GM12874 (cell line): Measurements from ENCODE around the gene CFAP99.

ENCODE experiments used
- CTCF ChIP-seq: IDR thresholded peaks from 2 replicates; pipeline ENCODE4 v1.5.1; 2011; ENCODE audit warnings: low read depth, mild to moderate bottlenecking, control low read depth, low read length, moderate library complexity; ENCODE audit not compliant: insufficient read depth

CFAP99 gene

DNA sequence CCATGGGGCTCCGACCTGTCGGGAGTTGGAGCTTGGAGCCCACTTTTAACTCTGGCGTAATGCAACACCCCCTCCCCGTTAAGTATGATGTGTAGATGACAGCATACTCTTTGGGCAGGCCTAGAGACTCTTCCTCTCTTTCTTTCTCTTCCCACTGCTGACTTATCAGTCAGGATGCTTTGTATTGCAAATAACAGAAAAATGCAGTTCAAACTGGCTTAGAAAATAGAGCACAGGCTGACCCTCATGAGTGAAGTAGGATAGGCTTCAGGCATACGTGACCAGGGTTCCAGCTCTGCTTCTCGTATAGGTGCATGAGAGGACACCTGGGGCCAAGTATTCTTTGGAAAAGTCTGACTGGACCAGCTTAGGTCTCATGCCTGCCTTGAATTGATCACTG lies 26.8 kb downstream of the CFAP99 start:
- TF ChIP-seq CTCF: no peak

- no peak for TF ChIP-seq CTCF
These were observed 28.2 kb downstream of the CFAP99 start for GRCh38 chr4:2446656-2447564.

DNA sequence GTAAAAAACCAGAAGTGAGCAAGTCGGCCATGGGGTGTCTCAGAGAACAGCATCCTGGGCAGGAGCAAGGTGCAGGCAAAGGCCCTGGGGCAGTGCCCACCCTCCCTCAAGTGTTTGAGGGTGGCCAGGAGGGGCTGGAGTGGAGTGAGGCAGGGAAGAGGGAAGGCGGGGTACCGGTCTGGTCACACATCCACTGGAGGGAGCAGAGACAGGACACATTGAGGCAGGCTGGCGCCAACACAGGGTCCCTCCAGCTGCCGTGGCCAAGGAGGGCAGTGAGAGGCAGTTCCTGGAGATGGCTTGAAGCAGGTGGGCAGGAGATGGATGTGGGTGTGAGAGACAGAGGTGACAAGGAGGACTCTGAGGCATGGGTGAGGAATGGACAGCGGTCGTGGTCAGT lies 29.8 kb downstream of the CFAP99 start:
- no peak for TF ChIP-seq CTCF

GRCh38 chr4:2449051-2449450 lies 30.3 kb downstream of the CFAP99 start:
- no peak for TF ChIP-seq CTCF

GRCh38 chr4:2449511-2450392 lies 31.0 kb downstream of the CFAP99 start:
- no peak for TF ChIP-seq CTCF

DNA sequence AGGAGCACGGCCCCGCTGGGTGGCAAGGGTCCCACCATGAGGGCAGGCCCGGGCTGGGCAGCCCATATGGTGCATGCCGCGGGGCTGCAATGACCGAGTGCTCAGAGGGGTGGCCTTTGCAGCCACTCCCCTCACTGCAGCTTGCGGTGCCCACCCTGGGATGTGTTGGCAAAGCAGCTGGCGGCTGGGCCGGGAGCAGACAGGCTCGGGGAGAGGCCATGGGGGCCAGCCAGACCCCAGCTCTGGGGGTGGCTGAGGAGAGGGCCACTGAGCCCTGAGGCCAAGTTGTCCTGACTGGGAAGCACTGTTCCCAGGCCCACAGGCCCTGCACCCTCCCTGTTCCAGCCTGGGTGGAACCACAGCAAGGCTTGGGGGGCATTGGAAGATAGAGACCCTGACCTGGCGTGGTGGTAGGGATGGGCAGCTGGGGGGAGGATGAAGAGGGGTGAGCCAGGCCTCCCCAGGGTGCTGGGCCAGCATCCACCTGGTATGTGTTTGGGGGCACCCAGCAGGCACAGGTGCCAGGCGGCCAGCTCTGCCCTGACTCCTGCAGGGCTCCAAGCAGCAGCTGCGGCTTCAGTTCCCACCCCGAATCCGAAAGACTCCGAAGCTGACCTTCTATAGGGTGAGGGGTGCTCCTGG lies 31.8 kb downstream of the CFAP99 start:
- TF ChIP-seq CTCF: no peak

DNA sequence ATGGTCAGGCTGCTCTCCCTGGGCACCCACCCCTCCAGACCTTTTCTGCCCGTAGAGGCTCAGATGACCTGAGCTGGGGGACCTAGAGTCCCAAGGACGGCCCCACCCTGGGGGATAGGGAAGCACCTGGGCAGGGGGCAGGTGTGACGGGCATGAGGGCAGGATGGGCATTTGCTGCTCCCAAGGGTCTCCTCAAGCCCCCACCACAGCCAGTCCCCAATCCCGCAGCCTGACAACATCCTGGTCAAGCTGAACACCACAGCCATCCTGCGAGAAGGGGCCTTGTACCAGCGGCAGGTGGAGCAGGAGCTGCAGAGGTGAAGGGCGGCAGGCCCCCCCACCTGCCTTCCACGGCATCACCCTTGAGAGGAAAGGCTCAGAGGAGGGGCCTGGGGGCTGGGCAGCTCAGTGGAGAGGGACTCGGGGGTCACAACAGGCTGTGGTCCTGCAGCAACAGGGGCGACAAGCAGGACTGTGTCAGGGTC lies 32.3 kb downstream of the CFAP99 start:
- no peak for TF ChIP-seq CTCF
